GM21515 (cell line): ENCODE measurements around the gene POLR3A.
A peak's percentile ranks its signal among the peaks of the same experiment; 100 is the strongest.

Source experiments
- ATAC-seq: cut with Tn5 transposase; IDR thresholded peaks from one replicate; pipeline ENCODE4 v1.9.1; 2021; ENCODE audit not compliant: unreplicated experiment

Gene POLR3A

GRCh38 chr10:78047314-78047891 lies 18.1 kb upstream of the POLR3A start:
- ATAC-seq, result peak; percentile 58

- no peak for ATAC-seq
Measured at GRCh38 chr10:78046711-78047269, 17.5 kb upstream of the POLR3A start.

GRCh38 chr10:78045856-78046255 lies 16.5 kb upstream of the POLR3A start:
- no peak for ATAC-seq

- peak; percentile 56 for ATAC-seq
Measured at GRCh38 chr10:78045237-78045636, 15.9 kb upstream of the POLR3A start.

- no peak for ATAC-seq
Measured at GRCh38 chr10:78044699-78045098, 15.4 kb upstream of the POLR3A start.

- no peak for ATAC-seq
Measured at GRCh38 chr10:78044179-78044578, 14.9 kb upstream of the POLR3A start.

GRCh38 chr10:78042752-78043104 lies 13.4 kb upstream of the POLR3A start:
- ATAC-seq, result no peak

- ATAC-seq, result no peak
Measured at GRCh38 chr10:78042058-78042751, 12.9 kb upstream of the POLR3A start.

- no peak for ATAC-seq
Measured at GRCh38 chr10:78041170-78042057, 12.1 kb upstream of the POLR3A start.

- no peak for ATAC-seq
Measured at GRCh38 chr10:78039743-78040142, 10.4 kb upstream of the POLR3A start.

GRCh38 chr10:78038791-78039547 lies 9.7 kb upstream of the POLR3A start:
- ATAC-seq, result no peak

GRCh38 chr10:78038105-78038504 lies 8.8 kb upstream of the POLR3A start:
- no peak for ATAC-seq

- no peak for ATAC-seq
Measured at GRCh38 chr10:78035933-78036583, 6.7 kb upstream of the POLR3A start.

- no peak for ATAC-seq
Measured at GRCh38 chr10:78035437-78035836, 6.1 kb upstream of the POLR3A start.

GRCh38 chr10:78035025-78035424 lies 5.7 kb upstream of the POLR3A start:
- ATAC-seq, result no peak

- ATAC-seq, result peak; percentile 82
Measured at GRCh38 chr10:78033637-78034470, 4.5 kb upstream of the POLR3A start, which contains the start of gene RPS24. RPS24 (plus strand) TSS chr10:78033863; CDS start chr10:78033902, 39 bp downstream.

GRCh38 chr10:78033387-78033636 lies 4.0 kb upstream of the POLR3A start:
- no peak for ATAC-seq

GRCh38 chr10:78028438-78029268 lies 662 bp downstream of the POLR3A start:
- ATAC-seq, result no peak
